Parathyroid adenoma (tissue), 2 donors: ENCODE data around the gene ASCL2.

Source experiments
- H2AFZ ChIP-seq: fragments of 300-600 bp; sonication (generic); one replicate; pipeline ENCODE4 v1.7.0; 2017; ENCODE audit warnings: antibody characterized with exemption, mild to moderate bottlenecking
- H3K27ac ChIP-seq: fragments of 300-600 bp; sonication (generic); one replicate; pipeline ENCODE4 v1.7.0; 2017
- H3K27me3 ChIP-seq: fragments of 300-600 bp; sonication (generic); one replicate; pipeline ENCODE4 v1.7.0; 2017; ENCODE audit warnings: low read length; ENCODE audit not compliant: control insufficient read depth, insufficient read depth
- H3K36me3 ChIP-seq: fragments of 300-600 bp; sonication (generic); one replicate; pipeline ENCODE4 v1.7.0; 2017; ENCODE audit warnings: low read length; ENCODE audit not compliant: control insufficient read depth, insufficient read depth
- H3K4me1 ChIP-seq: fragments of 300-600 bp; sonication (generic); one replicate; pipeline ENCODE4 v1.7.0; 2017; ENCODE audit warnings: control low read depth
- H3K4me2 ChIP-seq: fragments of 300-600 bp; sonication (generic); one replicate; pipeline ENCODE4 v1.7.0; 2017; ENCODE audit warnings: low read length
- H3K4me3 ChIP-seq: fragments of 300-600 bp; sonication (generic); one replicate; pipeline ENCODE4 v1.7.0; 2017; ENCODE audit warnings: low read depth, low read length
- H3K79me2 ChIP-seq: fragments of 300-600 bp; sonication (generic); one replicate; pipeline ENCODE4 v1.7.0; 2017; ENCODE audit warnings: control low read depth
- H3K9ac ChIP-seq: fragments of 300-600 bp; sonication (generic); one replicate; pipeline ENCODE4 v1.7.0; 2017; ENCODE audit warnings: mild to moderate bottlenecking
- H3K9me3 ChIP-seq: fragments of 300-600 bp; sonication (generic); one replicate; pipeline ENCODE4 v1.7.0; 2017; ENCODE audit warnings: low read length; ENCODE audit not compliant: control insufficient read depth
- CTCF ChIP-seq: fragments of 300-600 bp; sonication (generic); IDR thresholded peaks from one replicate; pipeline ENCODE4 v1.7.0; 2017; ENCODE audit warnings: antibody characterized with exemption, mild to moderate bottlenecking
- donor health status: primary hyperparathyroidism.

The ASCL2 gene

GRCh38 chr11:2233693-2234455, 36.5 kb downstream of the ASCL2 start:
- Histone ChIP-seq H3K9ac (no peak overlapping the region), H3K4me3 (no peak overlapping the region), H3K4me1 (no peaks in the 10 kb centered on the region), H3K36me3 (no peaks in the 10 kb centered on the region), H3K27ac (no peak overlapping the region), H3K27me3 (no peaks in the 10 kb centered on the region), H3K79me2 (no peaks in the 10 kb centered on the region), H2AFZ (no peak overlapping the region), H3K9me3 (no peaks in the 10 kb centered on the region), H3K4me2 (no peak overlapping the region)
- TF ChIP-seq CTCF = no peak

- Histone ChIP-seq H3K4me3 (no peak overlapping the region), H3K27ac (no peak overlapping the region), H3K4me1 (no peaks in the 10 kb centered on the region), H3K4me2 (no peak overlapping the region), H2AFZ (no peak overlapping the region), H3K9ac (no peak overlapping the region), H3K36me3 (no peaks in the 10 kb centered on the region), H3K27me3 (no peaks in the 10 kb centered on the region), H3K79me2 (no peaks in the 10 kb centered on the region), H3K9me3 (no peaks in the 10 kb centered on the region)
- no peak for TF ChIP-seq CTCF
Measured at GRCh38 chr11:2229713-2230297, 40.6 kb downstream of the ASCL2 start.

DNA sequence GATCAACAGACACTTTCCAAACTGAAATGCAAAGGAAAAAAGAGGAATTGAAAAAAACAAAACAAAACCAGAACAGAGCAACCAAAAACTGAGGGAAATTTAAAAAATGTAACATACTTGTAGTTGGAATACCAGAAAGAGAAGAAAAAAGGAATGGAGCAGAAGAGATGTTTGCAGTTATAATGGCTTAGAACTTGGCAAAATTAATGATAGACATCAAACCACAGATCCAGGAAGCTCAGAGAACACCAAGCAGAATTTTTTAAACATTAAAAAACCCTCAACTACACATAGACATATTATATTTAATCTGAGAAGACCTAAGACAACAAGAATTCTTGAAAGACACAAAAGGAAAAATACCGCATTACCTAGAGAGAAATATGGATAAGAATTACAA, 46.1 kb downstream of the ASCL2 start:
- no peak for TF ChIP-seq CTCF
- Histone ChIP-seq H3K9me3 (no peaks in the 10 kb centered on the region), H3K27me3 (no peaks in the 10 kb centered on the region), H3K4me1 (no peaks in the 10 kb centered on the region), H3K36me3 (no peaks in the 10 kb centered on the region), H3K79me2 (no peaks in the 10 kb centered on the region), H3K9ac (no peak overlapping the region), H3K4me3 (no peak overlapping the region), H3K27ac (no peak overlapping the region), H3K4me2 (no peak overlapping the region), H2AFZ (no peak overlapping the region)

DNA sequence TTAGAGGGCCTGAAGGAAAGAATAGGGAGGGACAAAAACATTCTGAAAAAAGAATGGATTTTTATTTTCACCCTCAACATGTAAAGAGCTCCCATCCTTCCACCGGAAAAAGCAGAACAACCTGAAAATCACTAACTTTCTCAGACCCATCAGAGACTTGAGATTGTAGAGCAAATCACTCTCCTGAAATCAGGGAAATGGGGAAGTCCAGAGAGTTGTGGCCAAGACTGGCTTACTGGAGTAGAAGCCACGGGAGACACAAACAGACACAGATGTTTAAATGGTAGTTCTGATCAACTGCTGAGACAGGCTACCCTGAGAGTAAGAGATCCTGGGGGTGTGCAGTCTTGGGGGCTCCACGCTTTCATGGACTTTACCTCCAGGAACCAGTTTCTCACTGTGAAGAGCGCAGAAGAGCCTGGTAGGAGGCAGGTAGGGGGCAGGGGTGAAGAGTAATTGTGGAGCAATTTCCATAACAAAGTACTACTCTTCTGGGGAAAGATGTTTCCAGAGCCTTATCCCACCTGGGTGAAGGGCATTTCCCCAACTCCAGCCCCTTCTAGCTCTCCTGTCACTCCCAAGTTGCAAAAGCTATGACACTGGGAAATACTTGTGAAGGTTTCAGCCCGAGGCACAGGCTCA, 47.1 kb downstream of the ASCL2 start:
- TF ChIP-seq CTCF = no peak
- Histone ChIP-seq H3K36me3 (no peaks in the 10 kb centered on the region), H3K79me2 (no peaks in the 10 kb centered on the region), H3K4me1 (no peaks in the 10 kb centered on the region), H3K4me3 (no peak overlapping the region), H2AFZ (no peak overlapping the region), H3K27ac (no peak overlapping the region), H3K27me3 (no peaks in the 10 kb centered on the region), H3K9me3 (no peaks in the 10 kb centered on the region), H3K9ac (no peak overlapping the region), H3K4me2 (no peak overlapping the region)
